Uterus (tissue), 4 donors: ENCODE data around the gene RNF151. TPM values are rescaled to one million over a fixed set of nuclear protein-coding genes. Genes with fewer than 3 reads are reported as not detected.
A peak's percentile ranks its signal among the peaks of the same experiment; 100 is the strongest.
"Not testable (repeated sequence)": the region's sequence is repeated elsewhere in the genome, so short reads cannot be mapped to it uniquely, and the experiment has no call there.

Experiments used
- DNase-seq, 2 donors: peaks; one replicate each; pipeline ENCODE4 v3.0.0-alpha.2; 2019 to 2020
- H3K27ac ChIP-seq, 2 donors: fragments of 200-600 bp; sonication (generic); 1 replicate in 1 of 2; 2 replicates in 1 of 2; pipeline ENCODE4 v1.5.1; 2016 to 2018
- H3K27me3 ChIP-seq, 2 donors: fragments of 200-600 bp; sonication (generic); one replicate each; pipeline ENCODE4 v1.5.1; 2018 to 2019; ENCODE audit warnings: control low read depth in 1 of 2
- H3K36me3 ChIP-seq, 2 donors: fragments of 200-600 bp; sonication (generic); one replicate each; pipeline ENCODE4 v1.5.1; 2019; ENCODE audit warnings: control low read depth in 1 of 2
- H3K4me1 ChIP-seq, 2 donors: fragments of 200-600 bp; sonication (generic); one replicate each; pipeline ENCODE4 v1.5.1; 2018 to 2019; ENCODE audit warnings: control low read depth in 1 of 2
- H3K4me3 ChIP-seq, 2 donors: fragments of 200-600 bp; sonication (generic); 1 replicate in 1 of 2; 2 replicates in 1 of 2; pipeline ENCODE4 v1.5.1; 2018 to 2019; ENCODE audit warnings: mild to moderate bottlenecking in 1 of 2
- H3K9me3 ChIP-seq, 2 donors: fragments of 200-600 bp; sonication (generic); one replicate each; pipeline ENCODE4 v1.5.1; 2019; ENCODE audit warnings: control low read depth in 1 of 2
- POLR2A ChIP-seq, 2 donors: fragments of 450-650 bp; IDR thresholded peaks; one replicate each; pipeline ENCODE4 v1.6.1; 2016; ENCODE audit warnings: antibody characterized with exemption in 2 of 2, mild to moderate bottlenecking in 1 of 2, moderate library complexity in 1 of 2
- intact Hi-C: fragments of 100-400 bp; cut with DNase I; formaldehyde crosslinking; loops from one replicate; pipeline ENCODE4 v1.15.1; 2023; ENCODE audit warnings: low total_unique reads
- total RNA-seq, 4 donors: library from RNA; depleted of rRNA in 3 of 4; stranded (reverse); fragments of >200 nt in 3 of 4; gene quantifications; one replicate each; pipeline versions ENCODE4 v1.1.0 to v1.2.4, GENCODE V29; 2014 to 2023
- TF ChIP-seq, protein P1 (sequence below), 4 experiments: fragments of 200-600 bp in 2 of 4; fragments of 450-650 bp in 2 of 4; sonication (generic) in 2 of 4; IDR thresholded peaks; one replicate each; pipeline ENCODE4 v1.5.1; 2016 to 2019; ENCODE audit warnings: antibody characterized with exemption in 4 of 4, mild to moderate bottlenecking in 2 of 4, moderate library complexity in 1 of 4
- donor health status: DM: yes; HTN: yes; CAD: no.

Gene RNF151
- total RNA-seq, 4 donors from 2014 or later, result not detected

DNA sequence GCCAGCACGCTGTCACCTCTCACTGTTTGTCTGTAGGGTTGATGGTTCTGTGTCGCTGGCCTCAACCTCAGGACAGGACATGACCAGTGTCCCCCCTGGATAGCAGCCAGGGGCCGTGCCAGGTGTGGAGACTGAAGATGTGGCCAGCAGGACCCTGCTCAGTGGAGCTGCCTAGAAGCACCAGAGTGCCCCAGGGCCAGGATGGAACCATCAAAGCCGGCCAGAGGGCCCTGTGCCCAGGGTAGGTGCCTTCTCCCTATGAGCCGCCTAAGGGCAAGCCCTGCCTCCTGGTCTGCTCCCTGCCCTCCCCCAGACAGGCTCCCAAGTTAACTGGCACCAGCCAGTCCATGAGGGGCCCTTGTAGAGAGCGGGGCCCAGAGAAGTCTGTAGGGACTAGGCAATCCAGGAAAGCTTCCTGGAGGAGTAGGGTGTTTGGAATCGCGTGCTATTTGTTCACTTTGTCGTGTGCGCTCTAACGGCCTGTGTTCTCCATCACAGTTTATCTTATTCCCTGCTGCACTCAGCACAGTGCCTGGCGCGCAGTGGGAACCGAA is 7.9 kb upstream of the RNF151 start:
- DNase-seq, result peak; percentile 39 to 46
- Histone ChIP-seq H3K9me3 (no peaks in the 10 kb centered on the region), H3K27me3 (no peaks in the 10 kb centered on the region), H3K27ac (peak overlapping the region; percentile 67 to 81), H3K4me3 (peak overlapping the region in 1 of 2 donors; percentile 63), H3K36me3 (no peaks in the 10 kb centered on the region), H3K4me1 (no peaks in the 10 kb centered on the region)
- TF ChIP-seq, protein P1, sequence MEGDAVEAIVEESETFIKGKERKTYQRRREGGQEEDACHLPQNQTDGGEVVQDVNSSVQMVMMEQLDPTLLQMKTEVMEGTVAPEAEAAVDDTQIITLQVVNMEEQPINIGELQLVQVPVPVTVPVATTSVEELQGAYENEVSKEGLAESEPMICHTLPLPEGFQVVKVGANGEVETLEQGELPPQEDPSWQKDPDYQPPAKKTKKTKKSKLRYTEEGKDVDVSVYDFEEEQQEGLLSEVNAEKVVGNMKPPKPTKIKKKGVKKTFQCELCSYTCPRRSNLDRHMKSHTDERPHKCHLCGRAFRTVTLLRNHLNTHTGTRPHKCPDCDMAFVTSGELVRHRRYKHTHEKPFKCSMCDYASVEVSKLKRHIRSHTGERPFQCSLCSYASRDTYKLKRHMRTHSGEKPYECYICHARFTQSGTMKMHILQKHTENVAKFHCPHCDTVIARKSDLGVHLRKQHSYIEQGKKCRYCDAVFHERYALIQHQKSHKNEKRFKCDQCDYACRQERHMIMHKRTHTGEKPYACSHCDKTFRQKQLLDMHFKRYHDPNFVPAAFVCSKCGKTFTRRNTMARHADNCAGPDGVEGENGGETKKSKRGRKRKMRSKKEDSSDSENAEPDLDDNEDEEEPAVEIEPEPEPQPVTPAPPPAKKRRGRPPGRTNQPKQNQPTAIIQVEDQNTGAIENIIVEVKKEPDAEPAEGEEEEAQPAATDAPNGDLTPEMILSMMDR (IDR thresholded peaks at IDR 0.05), result no peak
- no peak for TF ChIP-seq POLR2A (IDR thresholded peaks at IDR 0.05)
- intact Hi-C loops, result no loop called here

DNA sequence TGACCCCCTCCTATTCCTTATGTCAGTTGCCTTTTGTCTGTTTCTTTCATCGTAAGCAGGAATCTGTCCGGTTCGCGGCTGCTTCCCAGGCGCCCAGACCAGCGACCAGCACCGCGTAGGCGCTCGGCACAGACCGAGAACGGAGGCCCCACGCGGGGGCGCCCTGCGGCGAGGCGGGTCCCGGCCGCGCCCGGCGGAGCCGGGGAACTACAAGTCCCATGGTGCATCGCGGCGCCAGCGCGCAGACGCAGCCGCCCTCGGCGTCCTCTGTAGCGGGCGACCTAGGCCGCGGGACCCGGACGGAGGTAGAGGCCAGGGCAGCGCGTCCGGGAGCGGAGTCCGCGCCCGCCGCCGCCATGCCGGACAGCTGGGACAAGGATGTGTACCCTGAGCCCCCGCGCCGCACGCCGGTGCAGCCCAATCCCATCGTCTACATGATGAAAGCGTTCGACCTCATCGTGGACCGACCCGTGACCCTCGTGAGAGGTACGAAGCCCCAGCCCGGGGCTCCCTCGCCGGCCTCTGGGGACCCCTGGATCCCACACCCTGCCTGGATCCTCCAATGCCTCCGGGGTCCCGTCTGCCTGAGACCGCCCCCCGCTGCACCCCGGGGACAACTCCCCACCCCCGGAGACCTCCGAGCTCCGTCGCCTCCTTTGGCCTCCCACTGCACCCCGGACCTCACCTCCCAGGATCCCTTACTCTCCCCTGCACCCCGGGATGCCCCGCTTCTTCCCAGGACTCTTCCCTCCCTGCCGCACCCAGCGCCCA is 7.2 kb upstream of the RNF151 start, which contains the start of gene NDUFB10:
NDUFB10 (plus strand) TSS at position 270 of the 771 bp plus-strand sequence; CDS start at position 357, 87 bp downstream.
- peak; percentile 87 to 94 for DNase-seq
- no peaks in the 10 kb centered on the region for H3K36me3 ChIP-seq
- intact Hi-C loops, result no loop called here
- peak within 1 kb of the TSS; percentile 57 to 63 for H3K4me3 ChIP-seq
- TF ChIP-seq POLR2A (IDR thresholded peaks at IDR 0.05), result peak; percentile 90
- TF ChIP-seq, protein P1 (IDR thresholded peaks at IDR 0.05), result peak; percentile 69 to 89 (median 76)
- no peaks in the 10 kb centered on the region for H3K27me3 ChIP-seq
- H3K4me1 ChIP-seq, result no peaks in the 10 kb centered on the region
- H3K9me3 ChIP-seq, result no peaks in the 10 kb centered on the region
- peak within 1 kb of the TSS; percentile 67 to 81 for H3K27ac ChIP-seq

DNA sequence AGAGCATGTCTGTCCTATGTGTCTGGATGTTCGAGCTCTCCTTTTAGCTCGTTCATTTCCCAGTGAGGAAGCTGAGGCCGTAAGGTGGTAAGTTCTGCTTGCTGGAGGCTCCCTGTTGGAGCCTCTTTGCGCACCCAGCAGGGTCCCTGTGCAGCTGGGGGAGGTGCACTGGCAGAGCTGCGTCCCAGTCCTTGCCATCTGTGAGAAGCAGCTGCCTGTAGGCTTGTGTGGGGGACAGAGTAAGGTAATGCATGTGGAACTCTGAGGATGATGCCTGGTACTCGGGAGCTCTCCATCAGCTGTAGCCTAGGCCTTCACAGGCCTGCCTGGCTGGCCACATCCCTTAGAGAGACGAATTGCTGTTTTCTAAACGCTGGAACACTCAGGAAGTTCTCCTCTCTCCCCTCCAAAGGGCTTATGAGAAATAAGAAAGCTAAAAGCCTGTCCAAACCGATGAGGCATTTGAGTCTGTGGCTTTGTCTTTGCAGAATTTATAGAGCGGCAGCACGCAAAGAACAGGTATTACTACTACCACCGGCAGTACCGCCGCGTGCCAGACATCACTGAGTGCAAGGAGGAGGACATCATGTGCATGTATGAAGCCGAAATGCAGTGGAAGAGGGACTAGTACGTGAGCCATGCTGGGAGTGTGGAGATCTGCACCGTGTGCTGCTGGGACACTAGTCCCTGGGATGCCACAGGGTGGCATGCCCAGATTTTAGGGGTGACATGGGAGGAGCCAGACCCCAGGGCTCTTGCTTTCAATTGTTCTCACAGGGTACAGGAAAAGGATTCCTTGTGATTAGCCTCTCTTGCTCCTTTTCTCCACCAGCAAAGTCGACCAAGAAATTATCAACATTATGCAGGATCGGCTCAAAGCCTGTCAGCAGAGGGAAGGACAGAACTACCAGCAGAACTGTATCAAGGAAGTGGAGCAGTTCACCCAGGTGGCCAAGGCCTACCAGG is 5.7 kb upstream of the RNF151 start:
- Histone ChIP-seq H3K4me1 (peaks cover 0 to 4% of the 10 kb centered on the region in 2 donors), H3K27ac (no peak overlapping the region)

DNA sequence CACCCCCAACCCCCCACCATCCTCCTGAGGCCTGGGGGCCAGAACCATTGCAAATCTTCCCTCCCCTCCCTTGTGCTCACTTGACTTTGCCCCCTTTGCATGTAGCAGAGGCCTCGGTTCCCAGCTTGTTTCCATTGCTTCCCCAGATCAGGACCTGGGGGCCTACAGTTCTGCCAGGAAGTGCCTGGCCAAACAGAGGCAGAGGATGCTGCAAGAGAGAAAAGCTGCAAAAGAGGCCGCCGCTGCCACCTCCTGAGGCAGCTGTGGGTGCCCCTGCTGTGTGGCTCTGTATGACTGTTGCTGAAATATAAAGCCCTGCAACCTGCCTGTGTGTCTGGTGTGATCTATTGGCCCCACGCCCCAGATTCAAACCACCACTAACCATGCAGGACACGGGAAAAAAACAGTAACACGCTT is 5.0 kb upstream of the RNF151 start:
- Histone ChIP-seq H3K9me3 (no peaks in the 10 kb centered on the region), H3K4me3 (no peak overlapping the region), H3K36me3 (no peaks in the 10 kb centered on the region), H3K4me1 (peaks cover 0 to 4% of the 10 kb centered on the region in 2 donors), H3K27me3 (no peaks in the 10 kb centered on the region), H3K27ac (no peak overlapping the region)
- TF ChIP-seq, protein P1 (IDR thresholded peaks at IDR 0.05), result no peak
- TF ChIP-seq POLR2A (IDR thresholded peaks at IDR 0.05), result no peak
- intact Hi-C loops, result no loop called here
- DNase-seq, result no peak

More for the DNA sequence above, 5.7 kb upstream of the RNF151 start:
- Histone ChIP-seq H3K4me3 (no peak overlapping the region), H3K27me3 (no peaks in the 10 kb centered on the region), H3K36me3 (no peaks in the 10 kb centered on the region), H3K9me3 (no peaks in the 10 kb centered on the region)
- intact Hi-C loops, result no loop called here
- no peak for DNase-seq
- TF ChIP-seq, protein P1 (IDR thresholded peaks at IDR 0.05), result no peak
- no peak for TF ChIP-seq POLR2A (IDR thresholded peaks at IDR 0.05)

DNA sequence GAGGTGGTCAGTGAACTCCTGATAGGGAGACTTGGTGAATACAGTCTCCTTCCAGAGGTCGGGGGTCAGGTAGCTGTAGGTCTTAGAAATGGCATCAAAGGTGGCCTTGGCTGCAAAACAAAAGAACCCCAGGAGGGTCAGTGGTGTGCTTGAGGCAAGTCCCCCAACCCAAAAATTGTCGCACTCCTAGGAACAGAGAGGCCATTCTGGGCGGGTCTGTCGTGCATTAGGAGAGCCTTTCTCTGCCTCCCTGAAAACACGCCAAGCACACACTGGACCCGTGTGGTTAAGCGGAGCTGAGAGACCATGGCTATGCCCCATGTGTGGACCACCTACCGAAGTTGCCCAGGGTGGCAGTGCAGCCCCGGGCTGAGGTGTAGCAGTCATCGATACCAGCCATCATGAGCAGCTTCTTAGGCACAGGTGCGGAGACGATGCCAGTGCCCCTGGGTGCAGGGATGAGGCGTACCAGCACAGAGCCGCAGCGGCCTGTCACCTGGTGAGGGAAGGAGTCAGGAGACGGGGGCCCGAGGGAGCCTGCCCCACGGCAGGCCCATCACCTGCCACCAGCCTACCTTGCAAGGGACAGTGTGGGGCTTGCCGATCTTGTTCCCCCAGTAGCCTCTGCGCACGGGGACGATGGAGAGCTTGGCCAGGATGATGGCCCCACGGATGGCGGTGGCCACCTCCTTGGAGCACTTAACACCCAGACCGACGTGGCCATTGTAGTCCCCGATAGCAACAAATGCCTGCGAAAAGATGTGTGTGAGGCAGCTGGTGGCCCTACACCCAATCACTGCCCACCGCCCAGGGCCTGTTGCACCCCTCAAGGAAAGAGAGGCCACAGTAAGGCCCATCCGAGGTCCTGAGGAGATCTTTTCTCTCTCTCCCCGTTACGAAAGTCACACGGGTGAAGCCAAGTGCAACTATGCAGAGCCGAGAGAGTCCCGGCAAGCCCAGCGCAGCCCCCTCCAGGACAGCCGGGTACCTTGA is 4.2 kb upstream of the RNF151 start:
- H3K9me3 ChIP-seq, H3K27me3 ChIP-seq, intact Hi-C loops, H3K27ac ChIP-seq, H3K4me3 ChIP-seq, DNase-seq, H3K4me1 ChIP-seq, H3K36me3 ChIP-seq: not testable (repeated sequence)
